GM12878 (cell line): ENCODE measurements around the gene GPI. TPM values are rescaled to one million over a fixed set of nuclear protein-coding genes. Genes with fewer than 3 reads are reported as not detected.

Source experiments
- ATAC-seq: fragments of 200-7000 bp; cut with Tn5 transposase; 3 replicates; pipeline ENCODE4 v1.9.1; 2020; ENCODE audit warnings: mild to moderate bottlenecking, moderate library complexity
- BruUV-seq: library from RNA; stranded (reverse); fragments of 400-500 nt; replicated peaks from 2 replicates; lab custom pipeline; 2021; lab: Mats Ljungman, UMichigan
- CTCF ChIA-PET: fragments of 300-600 bp; sonication (Branson Sonifier 250); formaldehyde crosslinking; extraction: SDS; loops from one replicate; lab custom pipeline; 2021; ENCODE audit warnings: inconsistent platforms; lab: Yijun Ruan, JAX
- POLR2A ChIA-PET: fragments of 350-600 bp; formaldehyde crosslinking; extraction: SDS; loops from one replicate; lab custom pipeline; 2021; ENCODE audit warnings: inconsistent platforms; lab: Charles Lee
- RAD21 ChIA-PET: fragments of 300-600 bp; sonication (Branson Sonifier 250); formaldehyde crosslinking; loops from one replicate; lab custom pipeline; 2023; ENCODE audit warnings: antibody characterized with exemption; ENCODE audit not compliant: unreplicated experiment; lab: Charles Lee
- SMC1A ChIA-PET: fragments of 300-600 bp; sonication (Branson Sonifier 250); formaldehyde crosslinking; loops from one replicate; lab custom pipeline; 2023; ENCODE audit not compliant: unreplicated experiment, uncharacterized antibody; lab: Charles Lee
- DNase-seq: peaks from one replicate; pipeline ENCODE4 v3.0.0-alpha.2; 2011; ENCODE audit warnings: low read depth, low spot score
- FAIRE-seq: peaks from 3 replicates; lab custom pipeline; 2011; peaks lifted over from hg19 to GRCh38; lab: Jason Lieb, UNC
- H2AFZ ChIP-seq: 2 replicates; pipeline ENCODE4 v1.6.0; 2011; ENCODE audit warnings: low read depth, low read length, control low read depth; ENCODE audit not compliant: control insufficient read depth
- H3K27ac ChIP-seq: 2 replicates; pipeline ENCODE4 v1.5.1; 2011; ENCODE audit warnings: control low read depth; ENCODE audit not compliant: control insufficient read depth, insufficient read depth
- H3K27me3 ChIP-seq, 2 experiments: replicated peaks in 1 of 2; 2 replicates each; pipeline versions ENCODE4 v1.6.0 to v1.6.1; 2011; ENCODE audit warnings: low read length in 1 of 2; ENCODE audit not compliant: control insufficient read depth in 2 of 2, insufficient read depth in 2 of 2
- H3K36me3 ChIP-seq, 2 experiments: 2 replicates each; pipeline ENCODE4 v1.5.1; 2011; ENCODE audit warnings: low read length in 1 of 2; ENCODE audit not compliant: control insufficient read depth in 2 of 2, insufficient read depth in 2 of 2
- H3K4me1 ChIP-seq: 2 replicates; pipeline ENCODE4 v1.6.1; 2011; ENCODE audit warnings: mild to moderate bottlenecking, low read length, moderate library complexity, mixed read lengths; ENCODE audit not compliant: control insufficient read depth, insufficient read depth
- H3K4me2 ChIP-seq: 2 replicates; pipeline ENCODE4 v1.6.0; 2011; ENCODE audit warnings: control low read depth; ENCODE audit not compliant: control insufficient read depth, insufficient read depth
- H3K4me3 ChIP-seq: fragments of 200-600 bp; sonication (generic); 2 replicates; pipeline ENCODE4 v1.5.1; 2016
- H3K79me2 ChIP-seq: 2 replicates; pipeline ENCODE4 v1.6.0; 2011; ENCODE audit warnings: low read length; ENCODE audit not compliant: control insufficient read depth, insufficient read depth
- H3K9ac ChIP-seq: 2 replicates; pipeline ENCODE4 v1.8.0; 2011; ENCODE audit warnings: low read length, control low read depth, mixed read lengths; ENCODE audit not compliant: control insufficient read depth, insufficient read depth
- H3K9me3 ChIP-seq: replicated peaks from 3 replicates; pipeline ENCODE4 v1.5.1; 2011; ENCODE audit warnings: mild to moderate bottlenecking, low read length; ENCODE audit not compliant: control insufficient read depth, insufficient read depth
- H4K20me1 ChIP-seq: 2 replicates; pipeline ENCODE4 v1.6.0; 2011; ENCODE audit not compliant: control insufficient read depth, insufficient read depth
- BCL11A ChIP-seq: IDR thresholded peaks from 2 replicates; pipeline ENCODE4 v1.6.1; 2011; ENCODE audit warnings: low read depth, low read length
- CBFB ChIP-seq: IDR thresholded peaks from 2 replicates; pipeline ENCODE4 v1.6.1; 2016; ENCODE audit warnings: antibody characterized with exemption, low read depth
- CBX3 ChIP-seq: fragments of 200-600 bp; sonication (generic); IDR thresholded peaks from 2 replicates; pipeline ENCODE4 v1.6.1; 2016; ENCODE audit warnings: low read depth, borderline replicate concordance
- CREM ChIP-seq: IDR thresholded peaks from 2 replicates; pipeline ENCODE4 v1.6.1; 2014; ENCODE audit warnings: antibody characterized with exemption, low read depth
- EP300 ChIP-seq, 2 experiments: fragments of 150-350 bp in 1 of 2; IDR thresholded peaks; 2 replicates each; pipeline ENCODE4 v1.6.1; 2011 to 2012; ENCODE audit warnings: low read depth in 2 of 2, low read length in 2 of 2, borderline replicate concordance in 1 of 2, improper control_type of control experiment in 1 of 2, inconsistent platforms in 1 of 2; ENCODE audit not compliant: control insufficient read depth in 1 of 2
- HCFC1 ChIP-seq: fragments of 150-350 bp; IDR thresholded peaks from 2 replicates; pipeline ENCODE4 v1.6.1; 2014; ENCODE audit warnings: low read length
- KDM1A ChIP-seq: fragments of 200-600 bp; sonication (generic); IDR thresholded peaks from 2 replicates; pipeline ENCODE4 v1.6.1; 2016; ENCODE audit warnings: borderline replicate concordance
- LARP7 ChIP-seq: fragments of 450-650 bp; IDR thresholded peaks from 2 replicates; pipeline ENCODE4 v1.6.1; 2017; ENCODE audit warnings: mild to moderate bottlenecking
- MLLT1 ChIP-seq: fragments of 450-650 bp; IDR thresholded peaks from 2 replicates; pipeline ENCODE4 v1.6.1; 2016; ENCODE audit warnings: mild to moderate bottlenecking
- MTA2 ChIP-seq: fragments of 450-650 bp; IDR thresholded peaks from 2 replicates; pipeline ENCODE4 v1.6.1; 2016; ENCODE audit warnings: low read depth, mild to moderate bottlenecking, moderate library complexity
- NKRF ChIP-seq: fragments of 450-650 bp; conservative IDR thresholded peaks from 2 replicates; pipeline ENCODE4 v1.6.1; 2017; ENCODE audit warnings: mild to moderate bottlenecking, moderate library complexity
- PAX5 ChIP-seq: IDR thresholded peaks from 2 replicates; pipeline ENCODE4 v1.6.1; 2011; ENCODE audit warnings: low read depth, low read length, borderline replicate concordance
- PKNOX1 ChIP-seq: fragments of 450-650 bp; IDR thresholded peaks from 2 replicates; pipeline ENCODE4 v1.6.1; 2016; ENCODE audit warnings: mild to moderate bottlenecking
- POLR2AphosphoS2 ChIP-seq: IDR thresholded peaks from 2 replicates; pipeline ENCODE4 v1.6.1; 2011; ENCODE audit warnings: low read depth, mild to moderate bottlenecking, low read length, improper control_type of control experiment, moderate library complexity
- RFX5 ChIP-seq: IDR thresholded peaks from 2 replicates; pipeline ENCODE4 v1.6.1; 2011; ENCODE audit warnings: low read depth, low read length, improper control_type of control experiment
- SIX5 ChIP-seq: IDR thresholded peaks from 2 replicates; pipeline ENCODE4 v1.6.1; 2011; ENCODE audit warnings: mild to moderate bottlenecking, low read depth, low read length, moderate library complexity; ENCODE audit not compliant: severe bottlenecking
- TCF12 ChIP-seq: IDR thresholded peaks from 2 replicates; pipeline ENCODE4 v1.6.1; 2011; ENCODE audit warnings: low read depth, mild to moderate bottlenecking, low read length
- ZBTB33 ChIP-seq: fragments of 450-650 bp; IDR thresholded peaks from 2 replicates; pipeline ENCODE4 v1.6.1; 2017; ENCODE audit warnings: mild to moderate bottlenecking
- WGBS: methylation state at CpG from one replicate; pipeline ENCODE4 v1.1.6; 2016; ENCODE audit warnings: low lambda C conversion rate; ENCODE audit not compliant: insufficient replicate concordance, insufficient coverage; ENCODE audit errors: missing lambda C conversion rate; 5-methylcytosine and 5-hydroxymethylcytosine counted together
- in situ Hi-C: fragments of 300-500 bp; cut with MboI; formaldehyde crosslinking; loops from 9 replicates; pipeline ENCODE4 v1.14.3; 2018; ENCODE audit warnings: mixed read lengths
- intact Hi-C: fragments of 100-400 bp; cut with micrococcal nuclease; formaldehyde crosslinking; loops from one replicate; pipeline ENCODE4 v1.14.2; 2022; ENCODE audit not compliant: unreplicated experiment
- polyA plus RNA-seq, 11 experiments: library from polyadenylated mRNA; depleted of rRNA in 4 of 11; unstranded in 6 of 11; stranded (reverse) in 5 of 11; fragments of >200 nt; fragmentation: Nextera tagmentation in 4 of 11; fragmentation: Illumina TruSeq in 1 of 11; extraction: Ambion mirVana in 4 of 11; extraction: Trizol in 1 of 11; gene quantifications; 1 replicate in 1 of 11; 2 replicates in 10 of 11; pipeline versions ENCODE4 v1.2.1 to v1.2.3, GENCODE V29; 2011 to 2016; ENCODE audit warnings: inconsistent platforms in 2 of 11, missing spikeins in 2 of 11, low read depth in 1 of 11
- total RNA-seq, 4 experiments: library from RNA; depleted of rRNA in 3 of 4; stranded (reverse); fragments of >200 nt in 3 of 4; fragmentation: Illumina TruSeq in 1 of 4; extraction: Trizol in 1 of 4; gene quantifications; 2 replicates each; pipeline versions ENCODE4 v1.2.1 to v1.2.3, GENCODE V29; 2013 to 2021

Gene GPI
- total and polyA plus RNA-seq, 10 of the 15 experiments (the other 5 are each of a cell fraction or from before 2014, with no cell fraction given) = 124 to 400 (median 190) TPM

- Histone ChIP-seq H3K27me3 (no peaks in the 10 kb centered on the region), H3K27ac (no peak overlapping the region), H3K4me1 (no peaks in the 10 kb centered on the region), H4K20me1 (no peaks in the 10 kb centered on the region), H3K36me3 (peaks cover 3 to 11% of the 10 kb centered on the region in 2 experiments), H3K4me2 (no peak overlapping the region), H3K9me3 (no peaks in the 10 kb centered on the region), H2AFZ (no peak overlapping the region), H3K9ac (no peak overlapping the region), H3K79me2 (no peaks in the 10 kb centered on the region), H3K4me3 (no peak overlapping the region)
- ATAC-seq = no peak
- in situ Hi-C loops = no loop called here
- intact Hi-C loops = loop anchor here (2.0 kb wide), 1 partner anchor 95 kb away; no protein-coding TSS in a partner anchor
- ChIA-PET POLR2A (no interaction called here), CTCF (interaction anchor here (0.6 to 5.7 kb wide), 15 partner anchors 8 to 232 kb away, joined by 3 to 38 read pairs (median 4); no protein-coding TSS in a partner anchor), SMC1A (interaction anchor here (0.8 to 1.9 kb wide), 5 partner anchors 9 to 217 kb away, joined by 3 to 8 read pairs (median 3); no protein-coding TSS in a partner anchor), RAD21 (interaction anchor here (0.7 to 0.9 kb wide), 2 partner anchors 111 to 164 kb away, joined by 3 to 4 read pairs; partner anchors contain the start of gene LSM14A)
- no TSS peak for BruUV-seq
- WGBS = 76% methylated on average over 3 of the region's 3 CpGs
- DNase-seq = no peak
- no peak for FAIRE-seq
- no peak for TF ChIP-seq SIX5
- TF ChIP-seq CREM = no peak
- TF ChIP-seq TCF12 = no peak
- TF ChIP-seq HCFC1 = no peak
- no peak for TF ChIP-seq PAX5
- TF ChIP-seq ZBTB33 = no peak
- no peak for TF ChIP-seq NKRF
- TF ChIP-seq CBX3 = no peak
- no peak for TF ChIP-seq MTA2
- no peak for TF ChIP-seq EP300 (IDR thresholded peaks at IDR 0.05; ENCODE audit: borderline replicate concordance in 1 of 2, control insufficient read depth in 1 of 2, low read depth in 2 of 2, low read length in 2 of 2)
- TF ChIP-seq KDM1A = no peak
- no peak for TF ChIP-seq PKNOX1
- no peak for TF ChIP-seq LARP7
- TF ChIP-seq MLLT1 = no peak
- TF ChIP-seq RFX5 = no peak
- TF ChIP-seq CBFB = no peak
- TF ChIP-seq BCL11A = no peak
- TF ChIP-seq POLR2AphosphoS2 = no peak
Observed at GRCh38 chr19:34335914-34336313, 29.1 kb upstream of the GPI start.
